Bronchial epithelial cell (primary cell): Measurements from ENCODE around the gene MYG1. TPM values are rescaled to one million over a fixed set of nuclear protein-coding genes. Genes with fewer than 3 reads are reported as not detected.

Source experiments
- DNase-seq: peaks from one replicate; pipeline ENCODE4 v3.0.0-alpha.2; 2010; ENCODE audit warnings: low read depth
- FAIRE-seq: peaks from 2 replicates; lab custom pipeline; 2011; peaks lifted over from hg19 to GRCh38; lab: Jason Lieb, UNC
- H3K27me3 ChIP-seq: 2 replicates; pipeline ENCODE4 v1.5.1; 2011; ENCODE audit warnings: low read length; ENCODE audit not compliant: control insufficient read depth, insufficient read depth
- H3K36me3 ChIP-seq: 2 replicates; pipeline ENCODE4 v1.5.1; 2011; ENCODE audit warnings: low read length; ENCODE audit not compliant: control insufficient read depth, insufficient read depth
- H3K4me3 ChIP-seq: 2 replicates; pipeline ENCODE4 v1.5.1; 2011; ENCODE audit warnings: mild to moderate bottlenecking, low read depth, low read length, control low read depth
- CTCF ChIP-seq: IDR thresholded peaks from 2 replicates; pipeline ENCODE4 v1.5.1; 2011; ENCODE audit warnings: mild to moderate bottlenecking, moderate library complexity, low read length, control low read depth, inconsistent platforms; ENCODE audit not compliant: insufficient read depth, severe bottlenecking
- total RNA-seq: library from RNA; depleted of rRNA; stranded (reverse); fragments of >200 nt; gene quantifications from 2 replicates; pipeline ENCODE4 v1.2.1, GENCODE V29; 2014

MYG1 gene
- total RNA-seq, 1 donor from 2014 or later: 29.7 TPM

DNA sequence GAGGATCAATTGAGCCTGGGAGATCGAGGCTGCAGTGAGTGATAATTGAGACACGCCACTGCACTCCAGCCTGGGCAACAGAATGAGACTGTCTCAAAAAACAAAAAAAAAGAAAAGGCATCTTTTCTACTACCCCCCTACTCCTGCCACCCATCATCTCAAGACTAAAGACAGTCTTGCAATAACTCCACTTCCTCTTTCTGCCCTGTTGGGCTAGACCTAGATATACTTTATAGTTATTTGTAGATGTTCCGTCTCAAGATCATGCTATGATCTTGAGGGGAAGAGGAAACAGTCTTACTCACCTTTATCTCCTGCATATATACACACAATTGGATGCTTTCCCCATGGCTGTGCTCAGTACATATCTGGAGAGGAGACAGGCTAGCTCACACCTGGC, 43.5 kb upstream of the MYG1 start:
- no peak for DNase-seq
- no peak for FAIRE-seq
- Histone ChIP-seq H3K36me3 (peaks cover 4% of the 10 kb centered on the region), H3K4me3 (no peak overlapping the region), H3K27me3 (no peaks in the 10 kb centered on the region)
- TF ChIP-seq CTCF: no peak

GRCh38 chr12:53258541-53259539, 40.7 kb upstream of the MYG1 start:
- no peak for FAIRE-seq

DNA sequence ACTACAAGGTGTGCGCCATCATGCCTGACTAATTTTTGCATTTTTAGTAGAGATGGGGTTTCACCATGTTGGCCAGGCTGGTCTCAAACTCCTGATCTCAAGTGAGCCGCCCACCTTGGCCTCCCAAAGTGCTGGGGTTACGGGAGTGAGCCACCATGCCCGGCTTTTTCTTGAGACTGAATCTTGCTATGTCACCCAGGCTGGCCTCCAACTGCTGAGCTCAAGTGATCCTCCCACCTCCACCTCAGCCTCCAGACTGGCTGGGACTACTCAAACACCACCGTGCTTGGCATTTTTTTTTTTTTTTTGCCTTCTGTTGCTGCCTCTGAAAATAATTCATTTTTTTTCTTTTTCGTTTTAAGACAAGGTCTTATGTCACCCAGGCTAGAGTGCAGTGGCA, 39.6 kb upstream of the MYG1 start:
- DNase-seq: no peak
- TF ChIP-seq CTCF: no peak
- FAIRE-seq: no peak
- Histone ChIP-seq H3K4me3 (no peak overlapping the region), H3K36me3 (peaks cover under 1% of the 10 kb centered on the region), H3K27me3 (no peaks in the 10 kb centered on the region)

More at GRCh38 chr12:53258541-53259539, 40.7 kb upstream of the MYG1 start:
- DNase-seq: no peak
- no peak for TF ChIP-seq CTCF
- no peaks in the 10 kb centered on the region for H3K27me3 ChIP-seq
- H3K36me3 ChIP-seq: peaks cover 2% of the 10 kb centered on the region
- H3K4me3 ChIP-seq: no peak overlapping the region

DNA sequence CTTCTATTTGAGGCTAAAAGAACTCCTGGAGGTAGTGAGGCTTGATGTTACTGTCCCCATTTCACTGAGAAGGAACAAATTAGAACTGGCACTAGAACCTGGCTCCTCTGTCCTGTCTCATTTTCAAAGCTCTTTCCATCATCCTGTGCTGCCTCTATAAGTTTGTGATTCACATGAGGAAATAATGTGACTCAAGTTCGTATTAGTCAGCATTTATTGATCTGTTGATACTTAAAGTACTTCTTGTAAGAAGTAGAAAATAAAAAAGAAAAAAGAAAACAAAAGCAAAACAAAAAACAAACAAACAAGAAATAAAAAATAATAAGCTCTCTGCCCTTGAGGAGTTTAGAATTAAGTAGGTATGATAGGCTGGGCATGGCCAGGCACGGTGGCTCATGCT, 33.7 kb upstream of the MYG1 start:
- no peak for TF ChIP-seq CTCF
- Histone ChIP-seq H3K36me3 (no peaks in the 10 kb centered on the region), H3K4me3 (no peak overlapping the region), H3K27me3 (no peaks in the 10 kb centered on the region)
- DNase-seq (peak; percentile 69), FAIRE-seq (no peak)

DNA sequence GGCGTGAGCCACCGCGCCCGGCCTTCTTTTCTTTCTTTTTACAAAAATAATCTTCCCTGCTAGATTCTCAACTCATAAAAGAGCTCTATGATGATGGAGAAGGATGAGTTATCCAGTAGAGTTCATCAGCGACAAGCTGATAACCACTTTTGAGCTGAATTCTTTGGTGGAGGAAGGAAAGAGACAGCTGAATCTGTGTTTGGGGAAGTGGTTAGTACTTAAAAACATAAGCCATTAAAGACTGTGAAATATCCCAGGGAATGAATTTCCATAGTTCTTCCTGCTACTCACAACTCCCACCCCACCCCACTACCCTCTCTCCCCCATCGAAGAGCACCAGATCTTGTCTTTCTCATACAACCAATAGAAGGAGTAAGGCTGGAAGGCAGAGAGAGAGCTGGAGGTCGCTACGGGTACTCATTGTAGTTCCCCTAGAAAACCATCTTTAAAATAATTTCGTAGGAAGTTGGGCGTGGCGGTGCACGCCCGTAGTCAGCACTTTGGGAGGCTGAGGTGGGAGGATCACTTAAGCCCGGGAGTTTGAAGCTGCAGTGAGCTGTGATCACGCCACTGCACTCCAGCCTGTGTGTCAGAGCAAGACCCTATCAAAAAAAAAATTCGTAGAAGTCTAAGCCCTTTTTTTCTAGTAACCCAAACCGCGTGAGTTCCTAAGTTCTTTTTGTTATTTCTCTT, 32.0 kb upstream of the MYG1 start:
- TF ChIP-seq CTCF: no peak

More for the DNA sequence above, 32.0 kb upstream of the MYG1 start:
- no peak for DNase-seq
- H3K27me3 ChIP-seq: no peaks in the 10 kb centered on the region
- H3K36me3 ChIP-seq: no peaks in the 10 kb centered on the region
- H3K4me3 ChIP-seq: peak overlapping the region; percentile 62
- FAIRE-seq: no peak
